HepG2 (cell line): Measurements from ENCODE around the gene TMEM229B. TPM values are rescaled to one million over a fixed set of nuclear protein-coding genes. Genes with fewer than 3 reads are reported as not detected.

Source experiments
- ATAC-seq: fragments of 200-7000 bp; cut with Tn5 transposase; 3 replicates; pipeline ENCODE4 v1.9.1; 2020; ENCODE audit warnings: mild to moderate bottlenecking, moderate library complexity
- BruUV-seq: library from RNA; stranded (reverse); fragments of 400-500 nt; replicated peaks from 2 replicates; lab custom pipeline; 2021; lab: Mats Ljungman, UMichigan
- CTCF ChIA-PET: fragments of 300-600 bp; formaldehyde crosslinking; extraction: SDS; loops from one replicate; lab custom pipeline; 2021; ENCODE audit warnings: low total read pairs, inconsistent platforms, low intra/inter-chr PET ratio; lab: Yijun Ruan, JAX
- POLR2A ChIA-PET: fragments of 350-600 bp; sonication (Branson Sonifier 250); formaldehyde crosslinking; loops from one replicate; lab custom pipeline; 2020; ENCODE audit warnings: antibody characterized with exemption, inconsistent platforms; lab: Yijun Ruan, JAX
- DNase-seq: peaks from one replicate; pipeline ENCODE4 v3.0.0-alpha.2; 2015; ENCODE audit warnings: low spot score
- FAIRE-seq: peaks from 3 replicates; lab custom pipeline; 2011; peaks lifted over from hg19 to GRCh38; lab: Jason Lieb, UNC
- H2AFZ ChIP-seq: one replicate; pipeline ENCODE4 v1.6.1; 2011; ENCODE audit warnings: low read length, inconsistent platforms
- H3K27ac ChIP-seq: fragments of 300-600 bp; 3 replicates; pipeline ENCODE4 v1.8.0; 2011; ENCODE audit warnings: mixed run types, mild to moderate bottlenecking, mixed read lengths, low read length, inconsistent platforms; ENCODE audit not compliant: insufficient read depth; ENCODE audit errors: extremely low read length
- H3K27me3 ChIP-seq, 2 experiments: fragments of 200-600 bp in 1 of 2; 2 replicates in 1 of 2; 3 replicates in 1 of 2; pipeline versions ENCODE4 v1.6.0 to v1.8.0; 2011; ENCODE audit warnings: low read length in 2 of 2, mild to moderate bottlenecking in 2 of 2, moderate library complexity in 2 of 2, inconsistent platforms in 1 of 2; ENCODE audit not compliant: insufficient read depth in 2 of 2, control insufficient read depth in 1 of 2
- H3K36me3 ChIP-seq, 2 experiments: fragments of 200-600 bp in 1 of 2; replicated peaks in 1 of 2; 2 replicates in 1 of 2; 3 replicates in 1 of 2; pipeline versions ENCODE4 v1.5.1 to v1.8.0; 2011; ENCODE audit warnings: low read length in 2 of 2, inconsistent platforms in 1 of 2; ENCODE audit not compliant: insufficient read depth in 2 of 2, control insufficient read depth in 1 of 2
- H3K4me1 ChIP-seq: 2 replicates; pipeline ENCODE4 v1.5.1; 2012; ENCODE audit warnings: low read length, inconsistent platforms; ENCODE audit not compliant: insufficient read depth
- H3K4me2 ChIP-seq: 2 replicates; pipeline ENCODE4 v1.6.0; 2011; ENCODE audit warnings: low read depth, low read length, inconsistent platforms
- H3K4me3 ChIP-seq, 3 experiments: fragments of 200-600 bp in 1 of 3; sonication (generic), shearing (Covaris generic) in 1 of 3; replicated peaks in 1 of 3; 2 replicates each; pipeline ENCODE4 v1.5.1; 2011 to 2016; ENCODE audit warnings: low read length in 3 of 3, inconsistent platforms in 2 of 3, low read depth in 2 of 3, mild to moderate bottlenecking in 2 of 3, control low read depth in 1 of 3, mixed read lengths in 1 of 3; ENCODE audit not compliant: insufficient read depth in 1 of 3
- H3K79me2 ChIP-seq: one replicate; pipeline ENCODE4 v1.6.1; 2011; ENCODE audit warnings: low read length, inconsistent platforms; ENCODE audit not compliant: insufficient read depth
- H3K9ac ChIP-seq: 2 replicates; pipeline ENCODE4 v1.6.0; 2011; ENCODE audit warnings: mild to moderate bottlenecking, low read depth, low read length, inconsistent platforms; ENCODE audit not compliant: insufficient read depth
- H3K9me3 ChIP-seq: 2 replicates; pipeline ENCODE4 v1.5.1; 2012; ENCODE audit warnings: mild to moderate bottlenecking, low read length
- H4K20me1 ChIP-seq: 2 replicates; pipeline ENCODE4 v1.6.0; 2011; ENCODE audit warnings: inconsistent platforms, mild to moderate bottlenecking, low read length, moderate library complexity; ENCODE audit not compliant: insufficient read depth
- AGO1 ChIP-seq: fragments of 200-400 bp; formaldehyde crosslinking; IDR thresholded peaks from 2 replicates; pipeline ENCODE4 v1.6.1; 2017; ENCODE audit warnings: mild to moderate bottlenecking, low read depth, low read length, moderate library complexity; ENCODE audit not compliant: poor library complexity, severe bottlenecking
- CCAR2 ChIP-seq: fragments of 200-400 bp; formaldehyde crosslinking; optimal IDR thresholded peaks from 2 replicates; pipeline ENCODE3; 2018; ENCODE audit warnings: low read depth, mild to moderate bottlenecking, low read length, moderate library complexity
- DR1 ChIP-seq: sonication (generic); formaldehyde crosslinking; IDR thresholded peaks from 2 replicates; pipeline ENCODE4 v1.8.0; 2021; ENCODE audit warnings: mild to moderate bottlenecking, missing genetic modification reagents, inconsistent platforms
- DRAP1 ChIP-seq: IDR thresholded peaks from 2 replicates; pipeline ENCODE4 v1.6.1; 2016; ENCODE audit warnings: missing genetic modification reagents, missing compliant biosample characterization
- ETV6 ChIP-seq: sonication (generic); formaldehyde crosslinking; conservative IDR thresholded peaks from 2 replicates; pipeline ENCODE4 v1.4.0; 2020; ENCODE audit warnings: missing genetic modification reagents
- FOXJ3 ChIP-seq: sonication (generic); formaldehyde crosslinking; IDR thresholded peaks from 2 replicates; pipeline ENCODE4 v1.4.0; 2020; ENCODE audit warnings: missing genetic modification reagents, mild to moderate bottlenecking, borderline replicate concordance
- GATAD1 ChIP-seq: IDR thresholded peaks from 2 replicates; pipeline ENCODE4 v1.6.1; 2016; ENCODE audit warnings: missing genetic modification reagents, missing compliant biosample characterization
- HMGA1 ChIP-seq: sonication (generic); formaldehyde crosslinking; conservative IDR thresholded peaks from 2 replicates; pipeline ENCODE4 v1.4.0; 2020; ENCODE audit warnings: missing genetic modification reagents
- MEIS1 ChIP-seq: sonication (generic); formaldehyde crosslinking; IDR thresholded peaks from 2 replicates; pipeline ENCODE4 v1.9.0; 2021; ENCODE audit warnings: mild to moderate bottlenecking, missing genetic modification reagents, moderate library complexity, borderline replicate concordance
- NR3C1 ChIP-seq: sonication (generic); formaldehyde crosslinking; IDR thresholded peaks from 2 replicates; pipeline ENCODE4 v1.4.0; 2020; ENCODE audit warnings: missing genetic modification reagents
- PTBP1 ChIP-seq: fragments of 200-400 bp; formaldehyde crosslinking; IDR thresholded peaks from 2 replicates; pipeline ENCODE4 v1.6.1; 2018; ENCODE audit warnings: low read length, low read depth; ENCODE audit not compliant: poor library complexity, severe bottlenecking
- YEATS2 ChIP-seq: sonication (generic); formaldehyde crosslinking; IDR thresholded peaks from 2 replicates; pipeline ENCODE4 v1.4.0; 2020; ENCODE audit warnings: missing genetic modification reagents, borderline replicate concordance
- ZNF275 ChIP-seq: sonication (generic); formaldehyde crosslinking; IDR thresholded peaks from 2 replicates; pipeline ENCODE4 v1.8.0; 2022; ENCODE audit warnings: missing genetic modification reagents, mild to moderate bottlenecking, inconsistent platforms, borderline replicate concordance
- ZNF354B ChIP-seq: sonication (generic); formaldehyde crosslinking; IDR thresholded peaks from 2 replicates; pipeline ENCODE4 v1.8.0; 2022; ENCODE audit warnings: mild to moderate bottlenecking, missing genetic modification reagents
- ZNF660 ChIP-seq: sonication (generic); formaldehyde crosslinking; IDR thresholded peaks from 2 replicates; pipeline ENCODE4 v1.5.1; 2020; ENCODE audit warnings: mild to moderate bottlenecking, low read depth, missing genetic modification reagents, borderline replicate concordance
- ZSCAN12 ChIP-seq: sonication (generic); formaldehyde crosslinking; IDR thresholded peaks from 2 replicates; pipeline ENCODE4 v1.9.0; 2021; ENCODE audit warnings: mild to moderate bottlenecking, missing genetic modification reagents
- WGBS: methylation state at CpG from one replicate; pipeline ENCODE4 v1.1.6; 2017; ENCODE audit warnings: low lambda C conversion rate; 5-methylcytosine and 5-hydroxymethylcytosine counted together
- in situ Hi-C: cut with HindIII; loops from 2 replicates; pipeline ENCODE4 v1.10.0; 2017; ENCODE audit warnings: low pct_unique_long_range_greater_than_20kb; ENCODE audit not compliant: extremely low pct_ligation_motif_present
- intact Hi-C: fragments of 100-400 bp; cut with micrococcal nuclease; formaldehyde crosslinking; loops from one replicate; pipeline ENCODE4 v1.10.0; 2022; ENCODE audit not compliant: unreplicated experiment
- polyA plus RNA-seq, 8 experiments: library from polyadenylated mRNA; depleted of rRNA in 3 of 8; stranded (reverse) in 7 of 8; unstranded in 1 of 8; fragments of >200 nt; fragmentation: Illumina TruSeq in 4 of 8; extraction: Trizol in 4 of 8; gene quantifications; 2 replicates each; pipeline versions ENCODE4 v1.2.1 to v1.2.3, GENCODE V29; 2011 to 2016; ENCODE audit warnings: low read depth in 4 of 8, missing spikeins in 1 of 8, mixed read lengths in 1 of 8; ENCODE audit not compliant: insufficient read depth in 1 of 8
- total RNA-seq, 5 experiments: library from RNA; depleted of rRNA; stranded (reverse); fragments of >200 nt; fragmentation: Illumina TruSeq; extraction: Trizol; gene quantifications; 2 replicates each; pipeline ENCODE4 v1.2.3, GENCODE V29; 2016; ENCODE audit warnings: low read depth in 1 of 5

Gene TMEM229B
- total and polyA plus RNA-seq, 2 of the 13 experiments (the other 11 are each of a cell fraction or from before 2014, with no cell fraction given) = 0.69 to 1.1 TPM

GRCh38 chr14:67473290-67474082 is 15.0 kb downstream of the TMEM229B start:
- CTCF ChIA-PET = no interaction called here
- no peaks in the 10 kb centered on the region for H3K36me3 ChIP-seq
- WGBS = 89% methylated on average over 50 of the region's 52 CpGs
- no TSS peak for BruUV-seq
- no peak for FAIRE-seq
- no peaks in the 10 kb centered on the region for H3K79me2 ChIP-seq
- peaks cover under 1% of the 10 kb centered on the region for H3K4me1 ChIP-seq
- H3K9ac ChIP-seq = no peak overlapping the region
- no peaks in the 10 kb centered on the region for H4K20me1 ChIP-seq
- no peak overlapping the region for H3K27ac ChIP-seq
- no peaks in the 10 kb centered on the region for H3K9me3 ChIP-seq
- no peak for TF ChIP-seq DRAP1 (CRISPR knock-in tag)
- TF ChIP-seq ETV6 (CRISPR knock-in tag) = no peak
- no peak for TF ChIP-seq ZNF354B (CRISPR knock-in tag)
- no peak for TF ChIP-seq YEATS2
- peaks cover 0 to 2% of the 10 kb centered on the region in 2 experiments; a peak in 1 of 5 replicates for H3K27me3 ChIP-seq
- ATAC-seq = no peak
- in situ Hi-C loops (no loop called here), intact Hi-C loops (no loop called here)
- no peak overlapping the region for H3K4me3 ChIP-seq
- DNase-seq = no peak
- H3K4me2 ChIP-seq = no peak overlapping the region
- H2AFZ ChIP-seq = no peak overlapping the region
- POLR2A ChIA-PET = no interaction called here

DNA sequence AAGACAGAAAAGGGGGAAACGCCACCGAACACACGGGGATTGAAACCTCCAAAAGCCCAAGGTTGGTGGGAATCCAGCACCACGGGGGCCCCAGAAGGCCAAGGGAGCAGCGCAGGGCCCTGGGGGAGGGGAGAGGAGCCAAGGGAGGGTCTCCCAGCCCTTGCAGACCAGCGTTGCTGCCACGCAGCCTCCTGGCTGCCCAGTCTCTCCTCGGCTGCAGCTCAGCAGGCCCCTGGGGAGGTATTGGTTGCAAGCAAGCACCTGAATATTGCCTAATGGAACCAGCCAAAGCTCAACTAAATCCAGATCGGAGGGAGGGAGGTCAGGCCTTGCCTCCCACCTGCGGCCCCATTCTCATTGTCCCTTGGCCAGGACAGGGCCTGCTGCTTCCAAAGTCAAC is 15.8 kb downstream of the TMEM229B start:
- Histone ChIP-seq H3K36me3 (no peaks in the 10 kb centered on the region), H3K27ac (no peak overlapping the region), H4K20me1 (no peaks in the 10 kb centered on the region), H3K9me3 (no peaks in the 10 kb centered on the region), H3K27me3 (peaks cover 0 to 2% of the 10 kb centered on the region in 2 experiments; a peak in 1 of 5 replicates), H3K4me1 (peaks cover 8% of the 10 kb centered on the region), H3K9ac (no peak overlapping the region), H3K4me3 (no peak overlapping the region), H2AFZ (no peak overlapping the region), H3K4me2 (no peak overlapping the region), H3K79me2 (no peaks in the 10 kb centered on the region)
- no TSS peak for BruUV-seq
- 50% methylated on average over 4 of the region's 10 CpGs for WGBS
- FAIRE-seq (no peak), DNase-seq (no peak), ATAC-seq (no peak)
- ChIA-PET CTCF (no interaction called here), POLR2A (no interaction called here)
- intact Hi-C loops (no loop called here), in situ Hi-C loops (no loop called here)
- no peak for TF ChIP-seq AGO1
- TF ChIP-seq MEIS1 (CRISPR knock-in tag) = no peak
- TF ChIP-seq DR1 (CRISPR knock-in tag) = no peak
- TF ChIP-seq FOXJ3 (CRISPR knock-in tag) = no peak
- TF ChIP-seq GATAD1 (CRISPR knock-in tag) = no peak
- TF ChIP-seq NR3C1 (CRISPR knock-in tag) = no peak
- no peak for TF ChIP-seq CCAR2
- TF ChIP-seq PTBP1 = no peak
- TF ChIP-seq HMGA1 (CRISPR knock-in tag) = no peak
- TF ChIP-seq ZSCAN12 = no peak
- TF ChIP-seq ZNF660 (CRISPR knock-in tag) = no peak
- no peak for TF ChIP-seq ZNF275 (CRISPR knock-in tag)
